ENCODE measurements around the gene TMEM240.

GRCh38 chr1:1552263-1552639 is 11.8 kb upstream of the TMEM240 start:
- no peak for TF ChIP-seq CTCF (IDR thresholded peaks at IDR 0.05)
- TF ChIP-seq POLR2A (IDR thresholded peaks at IDR 0.05): no peak

Measured in thyroid gland (tissue), 4 donors.